GM21447 (cell line): ENCODE measurements around the gene ADI1.
A peak's percentile ranks its signal among the peaks of the same experiment; 100 is the strongest.
"Not testable (repeated sequence)": the region's sequence is repeated elsewhere in the genome, so short reads cannot be mapped to it uniquely, and the experiment has no call there.

ENCODE experiments used
- ATAC-seq: cut with Tn5 transposase; IDR thresholded peaks from one replicate; pipeline ENCODE4 v1.9.1; 2021; ENCODE audit not compliant: unreplicated experiment

Gene ADI1

GRCh38 chr2:3529316-3530025, 10.1 kb upstream of the ADI1 start:
- no peak for ATAC-seq

GRCh38 chr2:3527886-3528785, 8.8 kb upstream of the ADI1 start:
- no peak for ATAC-seq

GRCh38 chr2:3526871-3527270, 7.5 kb upstream of the ADI1 start:
- no peak for ATAC-seq

- ATAC-seq = no peak
Observed at GRCh38 chr2:3523551-3524041, 4.3 kb upstream of the ADI1 start.

GRCh38 chr2:3522961-3523421, 3.7 kb upstream of the ADI1 start:
- no peak for ATAC-seq

- no peak for ATAC-seq
Observed at GRCh38 chr2:3520591-3520990, 1.3 kb upstream of the ADI1 start.

- ATAC-seq = peak; percentile 73
Observed at GRCh38 chr2:3518496-3519254, 656 bp downstream of the ADI1 start.

GRCh38 chr2:3517948-3518495, 1.3 kb downstream of the ADI1 start:
- ATAC-seq = no peak

GRCh38 chr2:3516831-3517230, 2.5 kb downstream of the ADI1 start:
- ATAC-seq = no peak

- not testable (repeated sequence) for ATAC-seq
Observed at GRCh38 chr2:3515438-3515837, 3.9 kb downstream of the ADI1 start.

- ATAC-seq = no peak
Observed at GRCh38 chr2:3513026-3513810, 6.1 kb downstream of the ADI1 start.

- no peak for ATAC-seq
Observed at GRCh38 chr2:3512086-3512485, 7.2 kb downstream of the ADI1 start.

- no peak for ATAC-seq
Observed at GRCh38 chr2:3505771-3506170, 13.6 kb downstream of the ADI1 start.

GRCh38 chr2:3504741-3505140, 14.6 kb downstream of the ADI1 start:
- no peak for ATAC-seq

- no peak for ATAC-seq
Observed at GRCh38 chr2:3503483-3503882, 15.8 kb downstream of the ADI1 start.

GRCh38 chr2:3503046-3503445, 16.3 kb downstream of the ADI1 start:
- ATAC-seq = no peak

GRCh38 chr2:3500326-3500899, 18.9 kb downstream of the ADI1 start:
- ATAC-seq = no peak

- ATAC-seq = no peak
Observed at GRCh38 chr2:3498783-3499394, 20.4 kb downstream of the ADI1 start.

GRCh38 chr2:3496708-3497080, 22.6 kb downstream of the ADI1 start:
- not testable (repeated sequence) for ATAC-seq
